ENCODE data around the gene SCRN2. TPM values are rescaled to one million over a fixed set of nuclear protein-coding genes. Genes with fewer than 3 reads are reported as not detected.

Gene SCRN2
- total and polyA plus RNA-seq, 2 of the 13 experiments (the other 11 are each of a cell fraction or from before 2014, with no cell fraction given), result 21.7 to 29.5 TPM

DNA sequence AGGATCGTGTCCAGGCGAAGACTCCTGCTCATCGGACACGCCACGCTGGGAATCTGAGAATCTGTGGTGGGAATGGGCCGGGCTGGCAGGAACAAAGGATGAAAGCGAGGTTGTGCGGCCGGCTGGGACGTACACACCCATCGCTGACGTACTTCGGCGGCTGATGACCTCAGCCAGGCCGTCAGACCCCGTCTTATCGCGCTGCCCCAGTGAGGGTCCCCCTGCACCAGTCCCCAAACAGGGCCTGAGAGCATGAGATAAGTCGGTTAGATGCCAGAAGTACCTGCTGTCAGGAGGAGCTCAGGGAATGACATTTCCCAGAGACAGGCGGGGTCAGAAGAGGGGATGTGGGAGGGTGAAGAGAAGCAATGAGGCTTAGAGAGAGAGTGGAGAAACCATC lies 25.9 kb upstream of the SCRN2 start (continued):
- TF ChIP-seq ATF1 (CRISPR knock-in tag; IDR thresholded peaks at IDR 0.05) (no peak), NR2F6 (IDR thresholded peaks at IDR 0.05) (no peak), NR2F6 (CRISPR knock-in tag; IDR thresholded peaks at IDR 0.05) (no peak), EHMT2 (IDR thresholded peaks at IDR 0.05; ENCODE audit: borderline replicate concordance, low read depth, low read length) (no peak)
- TF ChIP-seq, protein P1, sequence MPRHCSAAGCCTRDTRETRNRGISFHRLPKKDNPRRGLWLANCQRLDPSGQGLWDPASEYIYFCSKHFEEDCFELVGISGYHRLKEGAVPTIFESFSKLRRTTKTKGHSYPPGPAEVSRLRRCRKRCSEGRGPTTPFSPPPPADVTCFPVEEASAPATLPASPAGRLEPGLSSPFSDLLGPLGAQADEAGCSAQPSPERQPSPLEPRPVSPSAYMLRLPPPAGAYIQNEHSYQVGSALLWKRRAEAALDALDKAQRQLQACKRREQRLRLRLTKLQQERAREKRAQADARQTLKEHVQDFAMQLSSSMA (CRISPR knock-in tag; IDR thresholded peaks at IDR 0.05), result no peak
- TF ChIP-seq, protein P2, sequence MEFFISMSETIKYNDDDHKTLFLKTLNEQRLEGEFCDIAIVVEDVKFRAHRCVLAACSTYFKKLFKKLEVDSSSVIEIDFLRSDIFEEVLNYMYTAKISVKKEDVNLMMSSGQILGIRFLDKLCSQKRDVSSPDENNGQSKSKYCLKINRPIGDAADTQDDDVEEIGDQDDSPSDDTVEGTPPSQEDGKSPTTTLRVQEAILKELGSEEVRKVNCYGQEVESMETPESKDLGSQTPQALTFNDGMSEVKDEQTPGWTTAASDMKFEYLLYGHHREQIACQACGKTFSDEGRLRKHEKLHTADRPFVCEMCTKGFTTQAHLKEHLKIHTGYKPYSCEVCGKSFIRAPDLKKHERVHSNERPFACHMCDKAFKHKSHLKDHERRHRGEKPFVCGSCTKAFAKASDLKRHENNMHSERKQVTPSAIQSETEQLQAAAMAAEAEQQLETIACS (CRISPR knock-in tag; IDR thresholded peaks at IDR 0.05), result no peak

DNA sequence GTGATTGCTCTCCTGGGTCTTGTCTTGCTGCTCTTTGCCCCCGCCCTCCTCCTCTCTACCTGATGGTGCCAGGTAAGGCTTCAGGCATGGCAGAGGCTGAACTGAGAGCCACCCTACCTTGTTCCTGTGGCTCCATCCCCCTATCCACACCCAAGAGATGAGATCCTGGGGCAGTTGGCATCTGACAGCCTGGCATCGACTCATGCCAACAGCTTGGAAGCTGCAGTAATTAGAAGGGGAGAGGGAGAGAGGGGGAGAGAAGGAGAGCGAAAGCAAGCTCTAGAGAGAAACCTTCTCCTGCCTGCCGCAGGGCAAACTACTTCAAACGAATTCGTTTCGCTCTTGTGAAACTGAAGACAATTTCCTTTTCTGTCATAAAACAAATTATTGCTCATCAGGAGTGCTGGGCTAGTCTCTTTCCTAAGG lies 23.7 kb upstream of the SCRN2 start:
- Histone ChIP-seq H4K20me1 (ENCODE audit: insufficient read depth, low read length) (no peaks in the 10 kb centered on the region), H3K4me2 (ENCODE audit: low read depth, low read length) (no peak overlapping the region), H3K36me3 (replicated peaks in 1 of 2; ENCODE audit: control insufficient read depth in 1 of 2, insufficient read depth in 2 of 2, low read length in 2 of 2) (no peaks in the 10 kb centered on the region), H3K27me3 (ENCODE audit: control insufficient read depth in 1 of 2, insufficient read depth in 2 of 2, low read length in 2 of 2) (peaks cover 3 to 18% of the 10 kb centered on the region in 2 experiments; a peak in 4 of 5 replicates), H2AFZ (ENCODE audit: low read length) (no peak overlapping the region), H3K4me3 (replicated peaks in 1 of 3; ENCODE audit: insufficient read depth in 1 of 3, low read depth in 2 of 3, low read length in 3 of 3) (no peak overlapping the region), H3K27ac (ENCODE audit: extremely low read length, insufficient read depth, low read length) (no peak overlapping the region), H3K9ac (ENCODE audit: insufficient read depth, low read depth, low read length) (no peak overlapping the region), H3K9me3 (ENCODE audit: low read length) (no peaks in the 10 kb centered on the region), H3K79me2 (ENCODE audit: insufficient read depth, low read length) (no peaks in the 10 kb centered on the region), H3K4me1 (ENCODE audit: insufficient read depth, low read length) (peaks cover 16% of the 10 kb centered on the region)
- ATAC-seq (no peak), DNase-seq (ENCODE audit: low spot score) (no peak), FAIRE-seq (no peak)
- TF ChIP-seq, protein P3, sequence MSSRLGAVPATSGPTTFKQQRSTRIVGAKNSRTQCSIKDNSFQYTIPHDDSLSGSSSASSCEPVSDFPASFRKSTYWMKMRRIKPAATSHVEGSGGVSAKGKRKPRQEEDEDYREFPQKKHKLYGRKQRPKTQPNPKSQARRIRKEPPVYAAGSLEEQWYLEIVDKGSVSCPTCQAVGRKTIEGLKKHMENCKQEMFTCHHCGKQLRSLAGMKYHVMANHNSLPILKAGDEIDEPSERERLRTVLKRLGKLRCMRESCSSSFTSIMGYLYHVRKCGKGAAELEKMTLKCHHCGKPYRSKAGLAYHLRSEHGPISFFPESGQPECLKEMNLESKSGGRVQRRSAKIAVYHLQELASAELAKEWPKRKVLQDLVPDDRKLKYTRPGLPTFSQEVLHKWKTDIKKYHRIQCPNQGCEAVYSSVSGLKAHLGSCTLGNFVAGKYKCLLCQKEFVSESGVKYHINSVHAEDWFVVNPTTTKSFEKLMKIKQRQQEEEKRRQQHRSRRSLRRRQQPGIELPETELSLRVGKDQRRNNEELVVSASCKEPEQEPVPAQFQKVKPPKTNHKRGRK (CRISPR knock-in tag; IDR thresholded peaks at IDR 0.05), result no peak
- TF ChIP-seq ZNF652 (CRISPR knock-in tag; IDR thresholded peaks at IDR 0.05; ENCODE audit: borderline replicate concordance, low read depth) (no peak), GTF3A (CRISPR knock-in tag; conservative IDR thresholded peaks at IDR 0.05) (no peak), ZNF234 (CRISPR knock-in tag; conservative IDR thresholded peaks at IDR 0.05) (no peak), REPIN1 (CRISPR knock-in tag; IDR thresholded peaks at IDR 0.05; ENCODE audit: borderline replicate concordance, low read depth) (no peak), NAIF1 (CRISPR knock-in tag; IDR thresholded peaks at IDR 0.05; ENCODE audit: borderline replicate concordance) (no peak), EP300 (IDR thresholded peaks at IDR 0.05; ENCODE audit: low read depth in 2 of 2, low read length in 2 of 2) (no peak), EP300 (CRISPR knock-in tag; IDR thresholded peaks at IDR 0.05; ENCODE audit: borderline replicate concordance) (no peak), MTA1 (CRISPR knock-in tag; IDR thresholded peaks at IDR 0.05; ENCODE audit: borderline replicate concordance) (no peak), NR2F2 (IDR thresholded peaks at IDR 0.05; ENCODE audit: borderline replicate concordance, low read depth) (no peak)
- TF ChIP-seq, protein P4, sequence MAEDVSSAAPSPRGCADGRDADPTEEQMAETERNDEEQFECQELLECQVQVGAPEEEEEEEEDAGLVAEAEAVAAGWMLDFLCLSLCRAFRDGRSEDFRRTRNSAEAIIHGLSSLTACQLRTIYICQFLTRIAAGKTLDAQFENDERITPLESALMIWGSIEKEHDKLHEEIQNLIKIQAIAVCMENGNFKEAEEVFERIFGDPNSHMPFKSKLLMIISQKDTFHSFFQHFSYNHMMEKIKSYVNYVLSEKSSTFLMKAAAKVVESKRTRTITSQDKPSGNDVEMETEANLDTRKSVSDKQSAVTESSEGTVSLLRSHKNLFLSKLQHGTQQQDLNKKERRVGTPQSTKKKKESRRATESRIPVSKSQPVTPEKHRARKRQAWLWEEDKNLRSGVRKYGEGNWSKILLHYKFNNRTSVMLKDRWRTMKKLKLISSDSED (CRISPR knock-in tag; IDR thresholded peaks at IDR 0.05), result no peak
- CTCF ChIA-PET (ENCODE audit: low intra/inter-chr PET ratio, low total read pairs), result no interaction called here
- 23% methylated on average over 7 of the region's 7 CpGs for WGBS (ENCODE audit: low lambda C conversion rate)
- no TSS peak for BruUV-seq (replicated peaks)
- in situ Hi-C loops (cut with HindIII; ENCODE audit: extremely low pct_ligation_motif_present, low pct_unique_long_range_greater_than_20kb) (no loop called here), intact Hi-C loops (cut with micrococcal nuclease; ENCODE audit: unreplicated experiment) (no loop called here)
- POLR2A ChIA-PET, result no interaction called here

All from HepG2 (cell line).